ENCODE measurements around the gene REV3L.
"Not testable (repeated sequence)": the region's sequence is repeated elsewhere in the genome, so short reads cannot be mapped to it uniquely, and the experiment has no call there.

The REV3L gene

DNA sequence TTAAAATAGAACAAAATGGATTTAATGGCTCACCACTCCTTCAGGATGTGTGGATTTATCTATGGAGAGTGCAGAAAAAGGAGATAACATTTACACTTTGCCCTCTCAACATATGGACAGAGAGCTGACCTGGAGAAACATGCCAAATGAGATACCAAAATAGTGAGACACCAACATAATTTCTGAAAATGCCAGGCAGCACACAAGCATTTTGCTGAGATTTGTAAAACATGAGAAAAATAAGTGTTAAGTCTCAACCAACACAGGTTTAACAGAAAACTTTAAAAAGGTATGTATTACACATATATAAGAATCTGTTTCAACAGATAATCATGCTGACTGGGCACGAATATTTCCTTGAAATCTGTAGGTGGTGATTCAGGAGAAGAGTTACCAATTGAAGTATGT lies 145.2 kb downstream of the REV3L start:
- no peak overlapping the region for H3K4me3 ChIP-seq (ENCODE audit: low read depth, low read length)
- no peak for DNase-seq (ENCODE audit: low read depth)

GRCh38 chr6:111329882-111330633 lies 153.0 kb downstream of the REV3L start:
- no peak for DNase-seq (ENCODE audit: low read depth)
- no peak overlapping the region for H3K4me3 ChIP-seq (ENCODE audit: low read depth, low read length)

DNA sequence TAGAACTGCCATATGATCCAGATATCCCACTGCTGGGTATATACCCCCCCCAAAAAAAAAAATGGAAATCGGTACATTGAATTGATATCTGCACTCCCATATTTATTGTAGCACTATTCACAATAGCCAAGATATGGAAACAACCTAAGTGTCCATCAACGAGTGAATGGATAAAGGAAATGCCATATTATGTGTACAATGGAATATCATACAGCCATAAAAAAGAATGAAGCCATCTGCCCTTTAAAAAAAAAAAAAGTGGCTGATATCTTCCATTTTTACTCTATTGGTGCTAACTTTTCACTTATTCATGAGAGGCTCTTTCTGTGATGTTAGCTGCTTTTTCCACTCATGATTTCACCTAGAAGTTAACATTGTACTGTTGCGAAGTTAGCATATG lies 156.5 kb downstream of the REV3L start:
- H3K4me3 ChIP-seq (ENCODE audit: low read depth, low read length) = no peak overlapping the region

DNA sequence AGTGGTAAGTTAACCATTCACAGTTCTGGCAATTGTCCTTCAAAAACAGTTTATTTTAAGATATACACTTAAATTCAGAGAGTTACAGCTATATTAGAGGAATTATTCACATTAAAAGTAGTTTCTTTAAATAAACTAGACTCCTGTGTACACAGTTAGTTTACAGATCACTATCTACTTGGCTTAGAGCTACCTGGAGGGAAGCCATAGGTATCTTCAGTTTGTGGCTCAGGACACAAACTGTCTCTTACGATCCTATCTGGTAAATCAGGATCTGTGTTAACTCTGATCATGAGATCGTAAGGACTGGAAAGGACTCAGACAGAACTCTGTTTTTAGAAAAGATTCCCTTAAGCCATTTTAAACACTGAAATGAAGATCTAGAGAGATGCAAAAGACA lies 160.9 kb downstream of the REV3L start:
- DNase-seq (ENCODE audit: low read depth) = no peak
- no peak overlapping the region for H3K4me3 ChIP-seq (ENCODE audit: low read depth, low read length)

More for the DNA sequence above, 156.5 kb downstream of the REV3L start:
- DNase-seq (ENCODE audit: low read depth) = no peak

GRCh38 chr6:111307950-111308349 lies 175.1 kb downstream of the REV3L start:
- H3K4me3 ChIP-seq (ENCODE audit: low read depth, low read length); DNase-seq (ENCODE audit: low read depth): not testable (repeated sequence)

DNA sequence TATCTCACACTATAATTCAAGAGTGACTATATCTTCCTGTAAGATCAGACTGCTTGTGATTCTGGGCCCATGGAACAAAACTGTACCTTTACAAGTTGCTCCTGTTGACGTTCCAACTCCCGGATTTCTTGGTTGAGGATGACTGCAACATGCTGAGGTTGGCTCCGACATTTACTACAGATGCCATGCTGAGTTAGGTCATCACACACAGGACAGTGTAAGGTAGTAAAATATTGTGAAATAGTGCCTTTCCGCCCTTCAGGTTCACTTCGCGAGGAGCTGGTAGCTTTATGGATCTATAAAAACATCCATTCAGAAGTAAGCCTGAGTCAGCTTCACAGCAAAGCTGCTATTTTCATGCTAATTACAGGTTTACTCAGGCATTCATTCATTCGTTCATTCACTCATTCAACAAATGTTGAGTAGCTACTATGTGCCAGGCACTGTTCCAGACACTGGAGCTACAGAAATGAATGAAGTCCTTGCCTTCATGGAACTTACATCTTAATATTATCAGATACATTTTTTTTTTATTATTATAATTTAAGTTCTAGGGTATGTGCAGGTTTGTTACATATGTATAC lies 175.7 kb downstream of the REV3L start:
- no peak for DNase-seq (ENCODE audit: low read depth)
- no peak overlapping the region for H3K4me3 ChIP-seq (ENCODE audit: low read depth, low read length)

- no peak for DNase-seq (ENCODE audit: low read depth)
- no peak overlapping the region for H3K4me3 ChIP-seq (ENCODE audit: low read depth, low read length)
Measured at GRCh38 chr6:111306104-111306888, 176.7 kb downstream of the REV3L start.

DNA sequence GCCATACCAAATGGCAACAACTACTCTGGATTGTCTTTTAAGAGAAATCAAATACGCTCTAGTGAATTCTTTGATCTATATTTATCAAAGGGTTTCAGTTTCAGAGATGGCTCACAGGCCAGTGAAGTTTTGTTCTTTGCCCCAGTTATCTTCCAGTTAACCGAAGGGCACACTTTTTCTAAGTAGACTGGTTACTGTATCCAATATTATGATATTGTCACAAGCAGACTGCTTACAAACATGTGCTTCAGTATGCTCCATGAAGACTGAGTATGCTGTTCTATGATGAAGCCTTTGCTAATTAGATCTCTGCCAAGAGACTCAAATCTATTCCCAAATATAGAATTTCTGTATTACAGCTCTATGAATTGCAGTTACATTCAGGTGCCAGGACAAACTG lies 181.1 kb downstream of the REV3L start:
- no peak for DNase-seq (ENCODE audit: low read depth)
- H3K4me3 ChIP-seq (ENCODE audit: low read depth, low read length) = no peak overlapping the region

- H3K4me3 ChIP-seq (ENCODE audit: low read depth, low read length); DNase-seq (ENCODE audit: low read depth): not testable (repeated sequence)
Measured at GRCh38 chr6:111300938-111301800, 181.8 kb downstream of the REV3L start.

DNA sequence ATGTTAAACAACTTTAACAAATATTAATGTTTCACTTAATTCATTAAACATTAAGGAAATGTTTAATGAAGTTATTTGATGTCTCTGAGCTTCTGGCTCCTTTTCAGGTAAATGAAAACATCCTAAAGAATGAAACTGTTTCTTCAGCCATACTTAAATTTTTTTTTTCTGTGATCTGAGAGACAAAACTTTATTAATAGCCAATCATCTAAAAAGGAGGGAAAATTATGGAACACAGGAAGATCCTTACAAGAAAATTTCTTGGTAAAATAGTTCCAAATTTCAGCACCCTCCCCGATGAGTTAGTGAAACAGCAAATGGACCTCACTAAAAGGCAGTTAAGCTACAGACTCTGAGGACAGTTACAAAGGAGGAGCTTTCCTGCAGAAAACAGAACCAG lies 185.2 kb downstream of the REV3L start:
- no peak overlapping the region for H3K4me3 ChIP-seq (ENCODE audit: low read depth, low read length)
- DNase-seq (ENCODE audit: low read depth) = no peak

- no peak for DNase-seq (ENCODE audit: low read depth)
- no peak overlapping the region for H3K4me3 ChIP-seq (ENCODE audit: low read depth, low read length)
Measured at GRCh38 chr6:111294374-111294967, 188.5 kb downstream of the REV3L start.

GRCh38 chr6:111291336-111292259 lies 191.4 kb downstream of the REV3L start:
- peak; percentile 19 for DNase-seq (ENCODE audit: low read depth)
- no peak overlapping the region for H3K4me3 ChIP-seq (ENCODE audit: low read depth, low read length)

DNA sequence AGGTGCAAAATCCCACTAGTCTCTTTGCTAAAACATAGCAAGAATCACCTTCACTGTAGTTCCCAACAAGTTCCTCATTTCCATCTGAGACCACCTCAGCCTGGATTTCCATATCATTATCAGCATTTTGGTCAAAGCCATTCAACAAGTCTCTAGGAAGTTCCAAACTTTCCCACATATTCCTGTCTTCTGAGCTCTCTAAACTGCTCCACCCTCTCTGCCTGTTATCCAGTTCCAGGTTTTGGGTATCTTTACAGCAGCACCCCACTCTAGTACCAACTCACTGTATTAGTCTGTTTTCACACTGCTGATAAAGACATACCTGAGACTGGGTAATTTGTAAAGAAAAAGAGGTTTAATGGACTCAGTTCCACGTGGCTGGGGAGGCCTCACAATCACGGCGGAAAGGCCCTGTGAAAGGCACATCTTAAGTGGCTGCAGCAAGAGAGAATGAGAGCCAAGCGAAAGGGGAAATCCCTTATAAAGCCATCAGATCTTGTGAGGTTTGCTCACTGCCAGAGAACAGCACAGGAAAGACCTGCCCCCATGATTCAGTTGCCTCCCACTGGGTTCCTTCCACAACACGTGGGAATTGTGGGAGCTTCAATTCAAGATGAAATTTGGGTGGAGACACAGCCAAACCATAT lies 192.2 kb downstream of the REV3L start:
- peak; percentile 11 for DNase-seq (ENCODE audit: low read depth)
- not testable (repeated sequence) for H3K4me3 ChIP-seq (ENCODE audit: low read depth, low read length)

DNA sequence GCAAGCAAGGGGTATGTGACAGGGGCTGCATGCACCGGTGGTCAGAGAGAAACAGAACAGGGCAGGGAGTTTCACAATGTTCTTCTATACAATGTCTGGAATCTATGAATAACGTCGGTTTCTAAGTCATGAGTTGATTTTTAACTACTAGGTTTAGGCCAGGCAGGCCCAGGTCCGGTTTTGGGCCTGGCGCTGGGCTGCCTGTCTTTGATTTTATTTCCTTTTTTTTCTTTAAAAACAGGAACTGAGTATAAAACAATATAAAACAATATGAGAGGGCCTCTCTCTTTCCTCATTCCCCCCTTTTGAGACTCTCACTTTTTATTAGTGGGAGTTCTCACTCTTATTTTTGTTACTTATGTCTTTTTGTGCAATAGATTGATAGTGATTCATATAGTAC lies 198.7 kb downstream of the REV3L start:
- DNase-seq (ENCODE audit: low read depth) = not testable (repeated sequence)

GRCh38 chr6:111283707-111284106 lies 199.3 kb downstream of the REV3L start:
- no peak overlapping the region for H3K4me3 ChIP-seq (ENCODE audit: low read depth, low read length)
- no peak for DNase-seq (ENCODE audit: low read depth)

More for the DNA sequence above, 198.7 kb downstream of the REV3L start:
- H3K4me3 ChIP-seq (ENCODE audit: low read depth, low read length) = not testable (repeated sequence)

DNA sequence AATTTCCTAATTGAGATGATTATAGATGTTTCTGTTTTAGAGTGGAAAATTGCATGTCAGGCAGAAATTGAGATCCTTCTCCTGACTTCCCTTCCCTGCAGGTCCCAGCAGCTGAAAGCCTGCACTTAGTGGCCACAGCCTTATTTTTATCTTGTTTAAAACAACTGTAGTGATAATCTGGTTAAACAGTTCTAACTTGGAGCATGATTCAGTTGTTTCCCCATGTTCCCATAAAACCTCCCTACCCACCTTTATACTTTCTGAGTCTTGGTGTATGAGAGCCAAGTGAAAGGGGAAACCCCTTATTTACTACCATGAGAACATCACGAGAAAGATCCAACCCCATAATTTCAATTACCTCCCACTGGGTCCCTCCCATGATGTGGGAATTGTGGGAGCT lies 200.5 kb downstream of the REV3L start:
- no peak overlapping the region for H3K4me3 ChIP-seq (ENCODE audit: low read depth, low read length)
- DNase-seq (ENCODE audit: low read depth) = no peak

DNA sequence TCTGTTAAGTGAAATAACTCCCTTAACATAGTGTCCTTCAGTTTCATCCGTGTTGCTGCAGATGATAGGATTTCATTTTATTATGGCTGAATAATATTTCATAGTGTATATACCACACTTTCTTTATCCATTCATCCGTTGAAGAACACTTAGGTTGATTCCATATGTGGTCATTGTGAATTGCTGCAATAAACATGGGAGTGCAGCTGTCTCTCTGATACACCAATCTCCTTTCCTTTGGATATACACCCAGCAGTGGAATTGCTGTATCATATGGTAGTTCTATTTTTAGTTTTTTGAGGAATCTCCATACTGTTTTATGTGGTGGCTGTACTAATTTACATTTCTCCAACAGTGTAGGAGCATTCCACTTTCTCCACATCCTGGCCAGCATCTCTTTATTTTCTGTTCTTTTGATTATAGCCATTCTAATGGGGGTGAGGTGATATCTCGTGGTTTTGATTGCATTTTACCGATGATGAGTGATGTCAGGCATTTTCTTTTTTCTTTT lies 202.5 kb downstream of the REV3L start:
- no peak for DNase-seq (ENCODE audit: low read depth)
- no peak overlapping the region for H3K4me3 ChIP-seq (ENCODE audit: low read depth, low read length)

DNA sequence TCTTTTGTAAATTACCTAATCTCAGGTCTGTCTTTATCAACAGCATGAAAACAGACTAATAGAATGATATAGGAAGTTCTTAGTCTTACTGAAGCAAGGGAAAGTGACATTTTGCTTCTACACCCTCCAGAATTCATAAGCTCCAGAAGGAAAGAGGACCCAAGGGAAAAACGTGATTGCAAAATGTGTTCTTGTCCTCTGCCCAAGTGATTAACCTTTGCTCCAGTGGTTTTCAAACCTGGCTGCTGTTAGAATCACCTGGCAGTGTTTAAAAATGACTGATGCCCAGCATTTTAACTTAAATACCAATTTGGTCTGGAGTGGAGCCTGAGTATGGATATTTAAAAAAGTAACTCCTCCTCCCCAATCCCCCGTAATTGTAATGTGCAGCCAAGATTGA lies 204.3 kb downstream of the REV3L start:
- H3K4me3 ChIP-seq (ENCODE audit: low read depth, low read length) = no peak overlapping the region
- no peak for DNase-seq (ENCODE audit: low read depth)
